Measurements from ENCODE around the gene PDXK.
A peak's percentile ranks its signal among the peaks of the same experiment; 100 is the strongest.

PDXK gene

GRCh38 chr21:43771199-43771675 lies 52.3 kb downstream of the PDXK start:
- H3K4me3 ChIP-seq (ENCODE audit: low read length): no peak overlapping the region
- DNase-seq (ENCODE audit: low read depth): peak; percentile 63
- no peak for TF ChIP-seq CTCF (IDR thresholded peaks at IDR 0.05; ENCODE audit: insufficient read depth, low read depth, low read length, missing control alignments)

DNA sequence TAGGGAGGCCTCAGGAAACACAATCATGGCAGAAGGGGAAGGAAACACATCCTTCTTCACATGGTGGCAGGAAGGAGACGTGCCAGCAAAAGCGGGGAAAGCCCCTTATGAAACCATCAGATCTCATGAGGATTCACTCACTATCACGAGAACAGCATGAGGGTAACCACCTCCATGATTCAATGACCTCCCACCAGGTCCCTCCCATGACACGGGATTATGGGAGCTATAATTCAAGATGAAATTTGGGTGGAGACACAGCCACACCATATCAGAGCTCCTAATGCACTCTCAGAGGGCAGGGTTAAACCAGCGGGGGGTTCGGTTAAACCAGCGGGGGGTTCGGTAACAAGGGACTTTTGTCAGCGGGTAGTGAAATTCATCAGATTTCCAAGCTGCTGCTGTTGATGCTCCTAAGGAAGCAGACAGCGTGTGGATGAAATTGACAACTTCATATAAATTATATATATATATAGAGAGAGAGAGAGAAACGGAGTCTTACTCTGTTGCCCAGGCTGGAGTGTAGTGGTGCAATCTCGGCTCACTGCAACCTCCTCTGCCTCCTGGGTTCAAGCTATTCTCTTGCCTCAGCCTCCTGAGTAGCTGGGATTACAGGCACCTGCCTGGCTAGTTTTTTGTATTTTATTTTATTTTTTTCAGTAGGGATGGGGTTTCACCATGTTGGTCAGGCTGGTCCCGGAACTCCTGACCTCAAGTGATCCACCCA lies 52.9 kb downstream of the PDXK start:
- peak; percentile 49 for DNase-seq (ENCODE audit: low read depth)
- H3K4me3 ChIP-seq (ENCODE audit: low read length): no peak overlapping the region
- no peak for TF ChIP-seq CTCF (IDR thresholded peaks at IDR 0.05; ENCODE audit: insufficient read depth, low read depth, low read length, missing control alignments)

DNA sequence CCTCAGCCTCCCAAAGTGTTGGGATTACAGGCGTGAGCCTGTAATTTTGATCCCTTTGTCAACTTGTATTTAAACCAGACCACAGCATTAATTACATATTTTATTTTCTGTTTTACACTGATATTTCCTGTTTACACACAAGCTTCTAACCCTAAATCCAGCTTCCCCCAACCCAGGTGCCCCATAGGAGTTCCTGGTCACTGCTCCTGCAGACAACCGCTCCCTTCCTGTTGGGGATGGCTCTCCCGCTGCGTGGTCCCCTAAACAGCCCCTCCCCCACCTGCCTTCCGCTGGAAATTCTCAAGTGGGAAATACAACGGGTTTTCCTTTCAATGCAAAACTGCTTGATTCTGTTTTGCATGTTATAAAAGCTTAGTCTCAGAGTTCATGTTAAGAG lies 53.5 kb downstream of the PDXK start:
- peak; percentile 53 for DNase-seq (ENCODE audit: low read depth)
- no peak overlapping the region for H3K4me3 ChIP-seq (ENCODE audit: low read length)
- TF ChIP-seq CTCF (IDR thresholded peaks at IDR 0.05; ENCODE audit: insufficient read depth, low read depth, low read length, missing control alignments): no peak

GRCh38 chr21:43774163-43774562 lies 55.2 kb downstream of the PDXK start:
- no peak for DNase-seq (ENCODE audit: low read depth)
- TF ChIP-seq CTCF (IDR thresholded peaks at IDR 0.05; ENCODE audit: insufficient read depth, low read depth, low read length, missing control alignments): no peak
- peak overlapping the region; percentile 77 for H3K4me3 ChIP-seq (ENCODE audit: low read length)

DNA sequence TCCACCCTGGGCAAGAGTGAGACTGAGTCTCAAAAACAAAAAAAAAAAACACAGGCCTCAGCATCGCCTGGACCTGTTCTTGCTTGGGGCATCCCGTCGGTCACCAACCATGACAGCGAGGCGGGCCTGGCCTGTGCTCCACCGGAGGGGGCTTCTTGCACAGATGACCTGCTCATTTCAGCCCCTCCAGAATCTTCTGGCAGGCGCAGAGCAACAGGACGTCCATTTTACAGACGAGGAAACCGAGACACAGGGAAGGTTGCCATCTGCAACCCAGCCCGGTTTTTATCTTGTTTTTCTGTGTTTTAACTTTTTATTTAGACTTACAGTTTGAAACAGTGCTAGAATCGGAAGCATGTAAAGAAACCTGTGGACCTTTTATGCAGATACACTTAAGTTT lies 56.3 kb downstream of the PDXK start:
- DNase-seq (ENCODE audit: low read depth): no peak
- peak overlapping the region; percentile 77 for H3K4me3 ChIP-seq (ENCODE audit: low read length)
- TF ChIP-seq CTCF (IDR thresholded peaks at IDR 0.05; ENCODE audit: insufficient read depth, low read depth, low read length, missing control alignments): no peak

- peak within 1 kb of the TSS; percentile 77 for H3K4me3 ChIP-seq (ENCODE audit: low read length)
- peak; percentile 53 for DNase-seq (ENCODE audit: low read depth)
- no peak for TF ChIP-seq CTCF (IDR thresholded peaks at IDR 0.05; ENCODE audit: insufficient read depth, low read depth, low read length, missing control alignments)
These were observed 57.0 kb downstream of the PDXK start, which contains the start of gene CSTB for GRCh38 chr21:43775795-43776430. Gene CSTB, minus strand, starts transcription at chr21:43776308. Its CDS starts 39 bp downstream, at chr21:43776269.
